ENCODE measurements around the gene PIK3CD. TPM values are rescaled to one million over a fixed set of nuclear protein-coding genes. Genes with fewer than 3 reads are reported as not detected.

PIK3CD gene
- total RNA-seq, 1 donor from 2014 or later = 13.0 TPM

DNA sequence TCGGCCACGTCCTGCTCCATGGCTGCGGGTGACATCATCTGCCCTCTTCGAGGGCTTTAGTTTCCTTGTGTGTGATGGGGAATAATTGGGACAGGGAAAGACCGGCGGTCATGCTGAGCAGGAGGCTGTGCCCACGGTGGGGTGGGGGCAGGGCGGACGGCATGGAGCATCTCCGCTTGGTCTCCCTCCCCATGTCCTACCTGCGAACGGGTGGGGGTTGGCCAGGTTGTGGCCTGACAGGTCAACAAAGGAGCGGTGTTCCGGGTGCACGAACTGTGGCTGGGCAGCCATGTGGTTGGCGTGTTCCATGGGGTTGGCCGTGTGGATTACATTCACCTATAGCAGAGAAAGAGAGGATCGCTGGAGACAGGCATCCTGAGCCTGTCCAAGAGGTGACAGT is 80.0 kb downstream of the PIK3CD start:
- H3K27me3 ChIP-seq = no peaks in the 10 kb centered on the region
- H3K9me3 ChIP-seq = no peaks in the 10 kb centered on the region
- DNase-seq (ENCODE audit: extremely low spot score in 2 of 2) = no peak
- intact Hi-C loops (cut with DNase I) = no loop called here
- no peaks in the 10 kb centered on the region for H3K4me1 ChIP-seq
- H3K4me3 ChIP-seq = no peak overlapping the region
- H3K27ac ChIP-seq = no peak overlapping the region
- no peak for TF ChIP-seq POLR2AphosphoS5 (IDR thresholded peaks at IDR 0.05; ENCODE audit: insufficient read depth in 1 of 2, low read depth in 1 of 2)
- TF ChIP-seq POLR2A (IDR thresholded peaks at IDR 0.05) = no peak
- TF ChIP-seq, protein P1, sequence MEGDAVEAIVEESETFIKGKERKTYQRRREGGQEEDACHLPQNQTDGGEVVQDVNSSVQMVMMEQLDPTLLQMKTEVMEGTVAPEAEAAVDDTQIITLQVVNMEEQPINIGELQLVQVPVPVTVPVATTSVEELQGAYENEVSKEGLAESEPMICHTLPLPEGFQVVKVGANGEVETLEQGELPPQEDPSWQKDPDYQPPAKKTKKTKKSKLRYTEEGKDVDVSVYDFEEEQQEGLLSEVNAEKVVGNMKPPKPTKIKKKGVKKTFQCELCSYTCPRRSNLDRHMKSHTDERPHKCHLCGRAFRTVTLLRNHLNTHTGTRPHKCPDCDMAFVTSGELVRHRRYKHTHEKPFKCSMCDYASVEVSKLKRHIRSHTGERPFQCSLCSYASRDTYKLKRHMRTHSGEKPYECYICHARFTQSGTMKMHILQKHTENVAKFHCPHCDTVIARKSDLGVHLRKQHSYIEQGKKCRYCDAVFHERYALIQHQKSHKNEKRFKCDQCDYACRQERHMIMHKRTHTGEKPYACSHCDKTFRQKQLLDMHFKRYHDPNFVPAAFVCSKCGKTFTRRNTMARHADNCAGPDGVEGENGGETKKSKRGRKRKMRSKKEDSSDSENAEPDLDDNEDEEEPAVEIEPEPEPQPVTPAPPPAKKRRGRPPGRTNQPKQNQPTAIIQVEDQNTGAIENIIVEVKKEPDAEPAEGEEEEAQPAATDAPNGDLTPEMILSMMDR (IDR thresholded peaks at IDR 0.05) = no peak
- H3K36me3 ChIP-seq = peaks cover 0 to 84% of the 10 kb centered on the region in 2 donors

DNA sequence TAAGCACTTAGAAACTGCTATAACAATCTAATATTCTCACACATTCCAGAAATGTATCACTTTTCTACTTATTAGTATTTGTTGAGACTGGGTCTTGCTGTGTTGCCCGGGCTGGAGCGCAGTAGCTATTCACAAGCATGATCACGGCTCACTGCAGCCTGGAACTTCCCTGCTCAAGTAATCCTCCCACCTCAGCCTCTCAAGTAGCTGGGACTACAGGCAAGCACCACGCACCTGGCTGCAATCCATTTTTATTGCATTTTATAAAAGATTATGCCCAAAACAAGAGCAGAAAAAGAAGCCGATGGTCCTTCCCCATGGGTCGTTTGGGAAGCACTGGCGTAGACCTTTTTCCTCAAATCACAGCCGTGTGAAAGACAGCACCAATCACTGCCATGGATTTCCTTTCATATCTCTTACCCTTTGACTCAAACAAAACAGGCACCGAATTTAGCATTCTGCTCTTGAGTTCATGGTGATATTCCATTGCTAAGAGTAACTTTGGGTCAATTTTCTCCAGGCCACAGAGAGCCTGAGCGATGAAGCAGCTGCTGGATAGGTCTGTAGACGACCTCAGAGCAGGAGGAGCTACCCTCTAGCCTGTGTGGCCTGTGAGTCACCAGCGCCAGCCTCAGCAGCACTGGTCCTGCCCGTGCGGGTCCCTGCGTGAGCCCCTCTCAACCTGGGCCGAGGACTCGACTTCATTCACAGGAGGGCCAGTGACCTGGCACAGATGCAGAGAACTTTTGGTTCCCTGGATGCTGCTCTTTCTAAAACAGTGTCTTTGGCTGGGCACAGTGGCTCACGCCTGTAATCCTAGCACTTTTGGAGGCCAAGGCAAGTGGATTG is 80.8 kb downstream of the PIK3CD start:
- TF ChIP-seq, protein P1 (IDR thresholded peaks at IDR 0.05) = no peak
- no peak for TF ChIP-seq POLR2A (IDR thresholded peaks at IDR 0.05)
- TF ChIP-seq POLR2AphosphoS5 (IDR thresholded peaks at IDR 0.05; ENCODE audit: insufficient read depth in 1 of 2, low read depth in 1 of 2) = no peak
- Histone ChIP-seq H3K36me3 (peaks cover 0 to 86% of the 10 kb centered on the region in 2 donors), H3K4me3 (no peak overlapping the region), H3K27ac (no peak overlapping the region), H3K9me3 (no peaks in the 10 kb centered on the region), H3K4me1 (no peaks in the 10 kb centered on the region), H3K27me3 (no peaks in the 10 kb centered on the region)
- no peak for DNase-seq (ENCODE audit: extremely low spot score in 2 of 2)
- intact Hi-C loops (cut with DNase I) = no loop called here

DNA sequence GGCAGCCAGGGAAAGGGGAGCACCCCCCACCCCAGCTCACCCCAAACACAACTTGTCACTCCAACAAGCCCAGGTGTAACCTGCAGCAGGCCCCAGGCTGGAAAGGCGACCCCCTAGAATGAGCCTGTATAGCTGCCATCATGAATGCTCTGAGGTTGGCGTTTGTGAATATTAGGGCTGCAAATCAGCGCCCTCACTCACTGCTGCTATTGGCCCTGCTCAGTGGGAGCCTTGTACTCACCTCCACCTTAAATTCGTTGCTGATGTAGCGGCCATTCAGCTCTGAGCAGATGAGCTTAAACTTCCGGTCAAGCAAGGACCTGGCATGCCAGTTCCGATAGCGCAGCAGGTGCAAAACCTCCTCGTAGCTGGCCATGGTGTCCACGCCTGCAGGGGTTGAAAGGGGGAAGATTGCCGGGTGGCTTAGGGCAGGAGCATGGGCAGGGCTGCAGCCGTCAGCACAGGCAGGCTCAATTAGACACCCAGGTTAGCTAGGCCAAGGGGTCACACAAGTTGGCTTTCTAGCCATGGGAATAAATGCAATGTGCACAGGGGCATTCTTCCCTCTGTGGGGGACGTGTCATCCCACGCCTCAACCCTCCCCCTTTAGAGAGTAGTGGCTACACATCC is 81.7 kb downstream of the PIK3CD start:
- DNase-seq (ENCODE audit: extremely low spot score in 2 of 2) = no peak
- TF ChIP-seq POLR2AphosphoS5 (IDR thresholded peaks at IDR 0.05; ENCODE audit: insufficient read depth in 1 of 2, low read depth in 1 of 2) (no peak), POLR2A (IDR thresholded peaks at IDR 0.05) (no peak)
- TF ChIP-seq, protein P1 (IDR thresholded peaks at IDR 0.05) = no peak
- Histone ChIP-seq H3K27ac (no peak overlapping the region), H3K4me3 (no peak overlapping the region), H3K4me1 (no peaks in the 10 kb centered on the region), H3K27me3 (no peaks in the 10 kb centered on the region), H3K9me3 (no peaks in the 10 kb centered on the region), H3K36me3 (peaks cover 0 to 92% of the 10 kb centered on the region in 2 donors)
- intact Hi-C loops (cut with DNase I) = no loop called here

DNA sequence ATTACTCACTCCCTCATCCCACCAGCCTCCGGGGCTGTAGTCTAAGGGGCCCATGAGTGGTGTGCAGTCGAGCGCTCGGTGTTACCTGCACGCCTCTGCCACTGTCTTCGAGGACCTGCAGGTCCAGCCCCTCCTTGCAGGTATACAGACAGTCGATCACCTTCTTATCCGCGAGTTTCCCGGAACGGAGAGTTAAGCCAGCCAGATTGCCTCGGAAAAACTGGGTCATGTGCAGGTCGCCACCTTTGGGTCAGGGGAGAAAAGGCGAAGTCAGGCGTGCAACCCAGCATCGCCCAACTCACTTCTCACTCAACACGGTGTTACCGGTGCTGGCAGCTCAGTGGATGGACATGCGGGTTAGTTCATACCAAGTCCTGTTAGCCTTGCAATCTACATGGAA is 84.3 kb downstream of the PIK3CD start:
- no peaks in the 10 kb centered on the region for H3K9me3 ChIP-seq
- no peak overlapping the region for H3K4me3 ChIP-seq
- intact Hi-C loops (cut with DNase I) = no loop called here
- DNase-seq (ENCODE audit: extremely low spot score in 2 of 2) = no peak
- H3K27me3 ChIP-seq = no peaks in the 10 kb centered on the region
- H3K27ac ChIP-seq = no peak overlapping the region
- H3K4me1 ChIP-seq = no peaks in the 10 kb centered on the region
- H3K36me3 ChIP-seq = peaks cover 0 to 86% of the 10 kb centered on the region in 2 donors
- TF ChIP-seq, protein P1 (IDR thresholded peaks at IDR 0.05) = no peak
- no peak for TF ChIP-seq POLR2AphosphoS5 (IDR thresholded peaks at IDR 0.05; ENCODE audit: insufficient read depth in 1 of 2, low read depth in 1 of 2)
- no peak for TF ChIP-seq POLR2A (IDR thresholded peaks at IDR 0.05)

DNA sequence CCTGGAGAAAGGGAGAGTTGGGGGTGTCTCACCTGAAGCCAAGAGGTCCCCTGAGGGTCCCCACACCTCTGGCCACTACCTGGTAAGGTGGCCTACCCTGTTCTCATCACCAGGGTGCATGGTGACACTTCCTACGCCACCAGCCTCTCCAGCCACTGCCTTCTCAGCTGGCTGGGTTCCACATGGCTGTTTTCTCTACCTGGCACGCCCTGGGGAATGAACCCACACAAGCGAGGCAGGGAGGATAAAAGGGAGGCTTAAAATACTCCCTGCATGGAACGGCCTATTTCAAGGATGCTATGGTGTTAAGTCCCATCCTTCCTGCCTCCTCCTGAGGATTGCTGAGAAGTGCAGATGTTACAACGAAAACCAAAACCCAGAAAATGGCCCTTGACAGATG is 84.7 kb downstream of the PIK3CD start:
- Histone ChIP-seq H3K27me3 (no peaks in the 10 kb centered on the region), H3K4me3 (no peak overlapping the region), H3K9me3 (no peaks in the 10 kb centered on the region), H3K4me1 (no peaks in the 10 kb centered on the region), H3K27ac (no peak overlapping the region), H3K36me3 (peaks cover 0 to 86% of the 10 kb centered on the region in 2 donors)
- DNase-seq (ENCODE audit: extremely low spot score in 2 of 2) = no peak
- intact Hi-C loops (cut with DNase I) = no loop called here
- TF ChIP-seq, protein P1 (IDR thresholded peaks at IDR 0.05) = no peak
- TF ChIP-seq POLR2A (IDR thresholded peaks at IDR 0.05) (no peak), POLR2AphosphoS5 (IDR thresholded peaks at IDR 0.05; ENCODE audit: insufficient read depth in 1 of 2, low read depth in 1 of 2) (no peak)

Data from vagina (tissue), 2 donors.